CD4-positive, alpha-beta T cell treated with Interleukin-12 subunit alpha and Interleukin-12 subunit beta, for 1 hour (primary cell): ENCODE measurements around the gene PIM3.

Experiments used
- DNase-seq: peaks from one replicate; pipeline ENCODE4 v3.0.0-alpha.2; 2020

The PIM3 gene

GRCh38 chr22:49943771-49944398 lies 16.7 kb upstream of the PIM3 start:
- no peak for DNase-seq

- no peak for DNase-seq
These were observed 16.1 kb upstream of the PIM3 start for GRCh38 chr22:49944399-49944891.

- peak; percentile 83 for DNase-seq
These were observed 15.4 kb upstream of the PIM3 start for GRCh38 chr22:49945042-49945794.

GRCh38 chr22:49946612-49947295 lies 13.8 kb upstream of the PIM3 start:
- DNase-seq = no peak

- no peak for DNase-seq
These were observed 13.3 kb upstream of the PIM3 start for GRCh38 chr22:49947296-49947622.

GRCh38 chr22:49948116-49948957 lies 12.2 kb upstream of the PIM3 start:
- DNase-seq = no peak

GRCh38 chr22:49948958-49949913 lies 11.3 kb upstream of the PIM3 start:
- DNase-seq = no peak

- no peak for DNase-seq
These were observed 10.7 kb upstream of the PIM3 start for GRCh38 chr22:49949914-49950292.

- DNase-seq = no peak
These were observed 10.1 kb upstream of the PIM3 start for GRCh38 chr22:49950396-49950994.

- no peak for DNase-seq
These were observed 9.4 kb upstream of the PIM3 start for GRCh38 chr22:49951000-49951677.

- no peak for DNase-seq
These were observed 8.9 kb upstream of the PIM3 start for GRCh38 chr22:49951678-49951985.

GRCh38 chr22:49951986-49952896 lies 8.3 kb upstream of the PIM3 start:
- DNase-seq = no peak

- DNase-seq = no peak
These were observed 7.4 kb upstream of the PIM3 start for GRCh38 chr22:49953027-49953679.

- no peak for DNase-seq
These were observed 6.8 kb upstream of the PIM3 start for GRCh38 chr22:49953680-49954344.

- DNase-seq = no peak
These were observed 6.2 kb upstream of the PIM3 start for GRCh38 chr22:49954354-49954753.

GRCh38 chr22:49954991-49955580 lies 5.5 kb upstream of the PIM3 start:
- no peak for DNase-seq

- no peak for DNase-seq
These were observed 4.8 kb upstream of the PIM3 start for GRCh38 chr22:49955581-49956417.

- no peak for DNase-seq
These were observed 4.2 kb upstream of the PIM3 start for GRCh38 chr22:49956418-49956770.
